Right lobe of liver (tissue), 4 donors: ENCODE measurements around the gene SEL1L.

Source experiments
- CTCF ChIP-seq, 4 donors: fragments of 200-600 bp in 3 of 4; fragments of 450-650 bp in 1 of 4; IDR thresholded peaks; one replicate each; pipeline versions ENCODE4 v1.5.1 to v1.8.0; 2016 to 2022; ENCODE audit warnings: antibody characterized with exemption in 4 of 4, mild to moderate bottlenecking in 2 of 4
- POLR2A ChIP-seq: fragments of 450-650 bp; IDR thresholded peaks from one replicate; pipeline ENCODE4 v1.6.1; 2017; ENCODE audit warnings: antibody characterized with exemption, mild to moderate bottlenecking
- donor health status: DM: no; HTN: no; CAD: no.
- donor health status: DM: no; HTN: no; CAD: no.
- donor health status: DM: no; HTN: yes; CAD: no.

GRCh38 chr14:81535396-81536164, 1.9 kb upstream of the SEL1L start:
- TF ChIP-seq CTCF (IDR thresholded peaks at IDR 0.05) (no peak), POLR2A (no peak)
